C1 segment of cervical spinal cord (tissue), 14 donors: ENCODE data around the gene NCKAP5.

Experiments used
- DNase-seq, 14 donors: peaks; one replicate each; lab custom pipeline; 2025; lab: John Stamatoyannopoulos, UW

NCKAP5 gene

DNA sequence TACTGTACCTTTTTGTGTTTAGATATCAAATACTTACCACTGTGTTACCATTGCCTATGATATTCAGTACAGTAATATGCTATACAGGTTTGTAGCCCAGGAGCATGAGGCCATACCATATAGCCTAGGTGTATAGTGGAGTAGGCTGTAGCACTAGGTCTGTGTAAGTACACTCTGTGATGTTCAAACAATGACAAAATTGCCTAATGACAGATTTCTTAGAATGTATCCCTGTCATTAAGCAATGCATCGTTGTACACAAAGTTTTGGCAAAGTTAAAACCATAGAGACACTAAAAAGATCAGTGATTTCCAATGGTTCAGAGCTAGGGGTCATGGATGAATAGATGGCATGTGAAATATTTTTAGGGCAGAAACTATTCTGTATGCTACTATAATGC, 415.5 kb downstream of the NCKAP5 start:
- DNase-seq = no peak

DNA sequence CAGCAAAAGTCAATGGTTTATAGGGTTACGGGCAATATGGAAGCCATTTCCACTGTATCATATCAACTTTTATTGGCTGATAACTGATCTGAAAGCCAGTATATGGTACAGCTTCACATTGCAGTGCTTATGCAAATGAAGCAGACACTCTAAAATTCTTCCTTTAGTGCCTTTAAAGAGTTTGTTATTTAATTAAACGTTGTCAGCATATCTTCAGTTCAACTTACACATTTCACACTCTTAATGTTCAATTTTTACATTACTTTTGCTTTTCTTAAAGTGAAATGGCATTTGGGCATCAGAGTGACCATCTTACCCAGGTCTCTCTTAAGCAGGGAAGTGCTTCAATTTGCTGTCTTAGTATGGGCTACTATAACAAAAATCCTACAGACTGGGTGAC, 420.1 kb downstream of the NCKAP5 start:
- DNase-seq = no peak

DNA sequence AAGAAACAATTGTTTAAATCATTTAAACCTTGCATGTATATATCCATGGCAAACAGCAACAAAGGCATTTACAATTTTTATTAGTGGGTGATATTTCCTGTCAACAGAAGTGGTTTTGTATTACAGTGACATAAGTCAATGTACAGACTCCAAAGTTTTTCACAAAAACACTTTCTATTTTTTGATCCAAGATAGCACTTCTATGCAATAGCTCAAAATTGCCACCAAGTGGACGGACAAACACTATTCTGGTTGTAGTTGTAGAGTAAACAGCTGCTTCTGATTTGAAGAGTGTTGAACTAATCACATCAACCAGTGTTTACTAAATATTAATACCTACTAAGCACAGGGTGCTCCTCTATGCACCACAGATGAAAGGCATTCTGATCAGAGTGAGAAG, 421.4 kb downstream of the NCKAP5 start:
- DNase-seq = no peak

DNA sequence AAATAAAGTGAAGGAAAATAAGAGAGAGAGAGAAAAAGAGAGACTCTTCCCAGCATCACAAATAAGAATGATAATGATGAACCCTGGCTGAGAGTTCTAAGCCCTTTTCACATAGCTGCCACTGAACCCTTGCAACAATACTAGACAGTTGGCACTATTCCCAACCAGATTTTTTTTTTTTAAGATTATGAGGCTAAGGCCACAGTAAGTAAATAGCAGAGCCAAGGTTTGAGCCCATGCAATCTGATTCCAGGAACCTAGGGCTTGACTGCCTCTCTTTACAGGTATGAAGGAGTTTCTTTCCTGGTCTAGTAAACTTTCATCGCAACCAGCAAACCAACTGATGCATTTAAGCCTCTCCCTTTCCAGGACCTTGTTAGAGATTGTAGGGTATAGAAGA, 424.6 kb downstream of the NCKAP5 start:
- DNase-seq = no peak

DNA sequence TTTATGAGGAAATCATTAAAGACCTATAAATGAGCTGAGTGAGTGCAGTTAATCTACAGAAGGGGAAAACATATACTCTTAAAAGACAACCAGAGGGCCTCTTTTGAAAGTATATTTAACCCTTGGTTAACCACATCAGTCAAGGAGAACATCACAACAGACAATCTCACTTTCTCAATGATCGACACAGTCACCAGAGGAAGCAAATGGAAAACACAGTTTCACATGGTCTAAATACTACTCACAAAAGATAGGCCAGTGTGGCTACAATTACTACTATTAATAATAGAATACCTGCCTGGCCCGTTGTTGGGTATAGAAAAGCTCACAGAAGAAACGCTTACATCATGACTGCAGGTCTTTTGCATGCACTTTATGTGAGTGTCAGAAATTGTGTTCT, 426.2 kb downstream of the NCKAP5 start:
- no peak for DNase-seq

DNA sequence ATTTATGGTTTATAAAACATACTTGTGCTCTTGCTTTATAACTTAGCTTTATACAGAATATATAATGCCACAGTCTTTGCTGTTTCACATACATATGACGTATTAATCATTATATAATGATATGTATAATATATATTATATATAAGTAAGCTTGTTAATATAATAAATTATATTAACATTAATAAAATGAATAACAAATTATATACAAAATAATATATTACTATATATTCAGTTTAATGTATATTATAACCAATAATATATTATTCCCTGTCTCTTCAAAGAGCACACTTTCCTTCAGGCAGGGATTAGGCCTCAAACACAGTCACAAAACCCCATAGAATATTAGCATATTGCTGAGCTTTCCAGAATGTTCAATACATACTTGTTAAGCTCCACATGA, 427.6 kb downstream of the NCKAP5 start:
- DNase-seq = no peak

DNA sequence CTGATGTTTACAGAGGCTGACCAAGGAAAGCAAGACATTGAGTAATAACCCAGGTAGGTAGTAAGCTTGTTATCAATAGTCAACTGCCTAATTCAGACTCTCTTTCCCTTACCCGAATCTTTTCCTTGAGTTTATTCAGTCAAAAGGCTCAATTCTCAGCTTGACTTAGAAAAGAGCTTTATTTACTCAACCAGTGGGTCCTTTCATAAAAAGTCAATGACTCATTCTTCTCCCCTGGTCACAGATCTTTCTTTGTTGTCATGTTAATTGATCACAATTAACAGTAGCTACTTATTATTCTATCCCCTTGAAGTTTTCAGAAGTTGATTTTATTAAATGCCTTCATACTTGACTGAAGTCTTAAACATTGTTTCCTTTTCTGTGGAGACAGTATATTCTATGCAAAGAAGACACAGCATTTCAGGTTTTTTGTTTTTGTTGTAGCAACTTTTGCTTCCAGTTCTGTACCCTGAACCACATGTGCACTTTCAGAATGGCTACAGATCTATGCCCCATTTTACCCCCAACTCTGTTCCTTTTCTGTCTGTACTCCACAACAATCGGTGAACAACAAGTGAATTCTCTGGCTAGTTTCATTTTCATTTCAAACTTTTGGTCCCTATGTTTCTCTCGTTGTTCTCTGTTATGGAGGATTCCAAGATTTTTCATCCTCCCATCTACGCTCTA, 428.3 kb downstream of the NCKAP5 start:
- no peak for DNase-seq

DNA sequence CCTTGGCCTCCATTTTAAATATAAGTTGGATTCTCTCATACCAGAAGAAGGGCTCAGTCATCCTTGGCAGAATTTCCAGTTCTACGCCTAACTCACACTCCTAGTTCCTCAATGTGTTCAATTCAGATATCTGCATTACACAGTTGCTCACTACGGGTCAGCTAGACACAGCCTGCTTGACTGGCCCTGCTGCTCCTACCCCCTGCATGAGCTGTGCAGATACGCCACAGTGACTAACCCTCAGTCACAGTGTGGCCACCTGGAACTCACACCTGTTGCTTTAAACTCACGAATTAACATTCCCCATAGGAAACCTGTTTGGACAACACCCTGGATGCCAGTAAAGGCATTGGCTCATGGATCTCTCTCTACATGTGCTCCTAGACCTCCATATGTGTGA, 429.6 kb downstream of the NCKAP5 start:
- no peak for DNase-seq

DNA sequence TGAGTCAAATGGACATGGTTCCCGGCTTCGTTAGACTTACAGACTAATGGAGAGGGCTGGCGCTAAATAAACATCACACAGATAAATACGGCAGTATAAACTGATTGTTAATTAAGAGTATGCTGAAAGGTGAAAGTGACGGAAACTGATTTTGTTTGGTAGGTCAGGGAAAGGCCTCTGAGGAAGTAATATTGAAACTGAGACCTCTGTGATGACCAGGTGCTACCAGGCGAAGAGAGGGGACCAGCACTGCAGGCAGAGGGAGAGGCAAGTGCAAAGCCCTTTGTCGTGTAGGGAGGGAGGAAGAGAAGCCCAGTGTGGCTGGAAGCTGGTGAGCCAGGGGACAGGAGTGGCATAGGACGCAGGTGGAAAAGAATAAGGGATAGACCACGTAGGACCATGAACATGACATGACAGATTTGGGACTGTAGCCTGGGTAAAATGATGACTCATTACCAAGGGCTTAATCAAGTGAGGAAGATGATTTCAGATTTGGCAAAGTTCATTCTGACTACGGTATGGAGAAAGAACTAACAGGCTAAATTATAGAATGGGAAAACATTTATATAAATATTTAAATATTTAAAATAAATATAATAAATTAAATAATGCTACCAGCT, 433.1 kb downstream of the NCKAP5 start:
- no peak for DNase-seq

DNA sequence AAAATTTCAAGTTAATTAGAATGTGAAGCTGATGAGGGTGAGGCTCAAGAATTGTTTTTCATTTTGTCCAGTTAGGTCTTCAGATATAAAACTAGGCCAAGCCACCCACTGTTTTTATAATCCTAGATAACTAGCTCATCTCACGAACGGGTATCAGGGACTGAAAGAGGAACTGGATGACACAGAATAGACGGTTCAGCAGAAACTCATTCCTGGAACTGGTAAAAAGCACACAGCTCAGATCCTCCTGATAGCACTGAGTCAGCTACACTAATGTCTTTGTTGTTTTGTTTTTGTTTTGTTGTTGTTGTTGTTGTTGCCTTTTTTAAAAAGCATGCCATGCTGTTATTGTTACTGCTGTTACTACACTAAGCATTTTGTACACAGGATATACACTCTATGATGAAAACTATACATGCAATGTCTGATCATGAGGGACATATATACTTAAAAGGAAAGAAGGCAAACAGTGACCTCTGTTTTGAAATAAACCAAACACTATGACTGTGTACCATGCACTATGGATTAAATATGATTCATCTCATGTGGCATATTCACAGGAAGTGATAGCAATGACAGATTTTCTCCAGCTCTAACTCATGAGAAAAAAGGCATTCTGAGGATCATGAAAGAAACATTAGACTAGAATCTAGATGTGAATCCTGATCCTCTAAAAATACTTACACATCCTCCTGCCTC, 437.6 kb downstream of the NCKAP5 start:
- no peak for DNase-seq

DNA sequence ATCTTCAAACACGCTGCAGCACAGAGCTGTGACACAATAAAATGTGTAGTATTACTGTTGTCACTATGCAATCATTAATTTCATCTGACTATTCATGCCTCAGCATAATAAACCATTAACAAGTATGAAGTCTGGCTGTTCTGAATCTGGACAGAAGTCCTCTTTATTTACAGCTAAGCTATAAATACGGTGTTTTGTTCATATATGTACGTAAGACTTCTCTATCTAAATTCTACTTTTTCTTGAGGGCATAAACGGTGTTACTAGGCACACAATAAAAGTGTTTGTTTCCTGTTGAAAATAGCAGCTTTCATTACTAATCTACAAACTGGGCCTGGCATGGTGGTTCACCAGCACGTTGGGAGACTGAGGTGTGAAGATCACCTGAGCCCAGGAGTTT, 443.8 kb downstream of the NCKAP5 start:
- DNase-seq = no peak

DNA sequence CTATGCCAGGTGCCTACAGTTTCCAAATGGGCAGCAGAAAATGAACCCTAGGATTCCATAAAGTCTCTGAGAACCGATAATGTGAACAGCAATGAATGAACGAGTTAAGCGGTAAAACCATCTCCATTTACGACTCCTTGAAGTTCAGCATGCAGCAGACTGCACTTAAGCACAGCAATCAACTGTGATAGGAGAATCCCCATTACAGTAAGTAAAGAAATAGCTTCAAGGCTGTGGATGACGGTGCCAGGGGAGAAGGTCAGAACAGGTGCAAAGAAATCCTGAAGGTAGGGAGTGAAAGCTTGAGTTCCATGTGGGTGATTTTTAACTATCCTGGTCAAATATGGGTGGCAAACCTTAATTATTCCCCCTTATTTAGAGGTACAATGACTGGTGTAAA, 444.4 kb downstream of the NCKAP5 start:
- DNase-seq = no peak

DNA sequence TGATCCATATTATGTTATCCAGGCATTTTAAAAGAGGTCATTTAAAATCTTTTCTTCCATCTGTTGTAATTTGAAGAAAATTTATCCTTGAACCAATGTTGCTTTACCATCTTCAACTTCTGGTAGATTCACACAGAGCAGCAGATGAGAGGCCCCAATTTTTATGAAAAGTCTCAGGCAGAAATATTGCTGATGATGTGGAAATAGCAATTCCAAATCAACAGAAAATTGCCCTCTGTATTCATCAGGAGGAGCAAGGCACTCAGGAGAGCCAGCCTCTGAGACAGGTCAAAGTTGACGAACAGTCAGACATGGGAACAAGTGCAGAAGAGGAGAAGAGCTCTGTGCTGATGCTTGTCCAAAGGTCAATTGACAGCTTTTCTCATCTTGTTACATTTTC, 444.9 kb downstream of the NCKAP5 start:
- DNase-seq = no peak

DNA sequence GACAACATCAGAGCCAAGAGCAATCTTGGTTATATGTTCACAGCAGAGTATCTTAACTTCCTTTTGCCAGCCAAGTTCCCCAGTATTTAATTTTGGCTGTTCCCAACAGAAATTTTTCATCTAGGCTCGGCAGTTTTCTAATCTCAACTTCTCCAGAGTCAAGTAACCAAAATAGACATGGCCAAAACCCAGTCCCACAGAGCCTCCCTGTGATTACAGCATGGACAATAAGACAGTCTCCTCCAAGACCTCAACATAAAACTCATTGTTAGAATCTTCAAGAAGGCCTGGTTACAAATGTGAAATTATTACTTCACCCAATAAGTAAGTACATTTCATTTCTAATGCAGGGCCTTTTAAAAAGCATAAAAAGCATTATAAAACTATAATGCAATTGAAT, 445.7 kb downstream of the NCKAP5 start:
- DNase-seq = no peak

DNA sequence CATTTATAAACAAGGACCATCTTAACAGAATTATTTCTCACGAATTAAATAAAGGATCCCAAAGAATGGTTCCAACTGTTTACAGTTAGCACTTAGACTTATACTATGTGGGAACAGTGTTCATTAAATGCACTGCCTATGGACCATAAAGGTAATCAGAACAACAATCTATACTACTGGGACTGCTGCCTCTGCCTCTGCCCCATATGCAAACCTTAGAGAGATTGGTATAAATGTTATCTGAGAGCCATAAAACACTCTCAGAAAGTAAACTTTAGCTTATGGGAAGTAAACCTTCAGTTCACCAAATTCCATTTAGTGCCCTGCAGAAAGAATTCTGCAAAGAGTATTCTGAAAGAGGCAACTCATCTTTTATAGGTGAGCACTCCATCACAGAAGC, 448.0 kb downstream of the NCKAP5 start:
- DNase-seq = no peak

DNA sequence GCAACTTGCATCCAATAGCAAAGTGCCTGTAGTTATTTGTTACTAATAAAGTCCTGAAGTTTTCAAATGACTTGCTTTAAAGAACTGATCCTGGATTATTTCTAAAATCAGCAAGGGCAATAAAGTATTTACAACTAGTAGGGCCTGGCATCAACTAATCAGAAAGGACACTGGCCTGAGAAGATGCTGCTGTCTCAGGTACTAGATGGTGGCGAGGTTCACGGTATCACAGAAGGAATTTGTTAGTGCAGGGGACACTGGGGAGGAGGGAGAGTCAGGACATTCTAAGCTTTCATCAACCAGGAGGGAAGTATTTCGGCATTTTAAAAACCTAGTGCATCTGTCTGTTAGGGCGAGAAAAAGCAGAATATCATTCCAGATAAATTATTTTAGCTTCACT, 458.1 kb downstream of the NCKAP5 start:
- DNase-seq = no peak

DNA sequence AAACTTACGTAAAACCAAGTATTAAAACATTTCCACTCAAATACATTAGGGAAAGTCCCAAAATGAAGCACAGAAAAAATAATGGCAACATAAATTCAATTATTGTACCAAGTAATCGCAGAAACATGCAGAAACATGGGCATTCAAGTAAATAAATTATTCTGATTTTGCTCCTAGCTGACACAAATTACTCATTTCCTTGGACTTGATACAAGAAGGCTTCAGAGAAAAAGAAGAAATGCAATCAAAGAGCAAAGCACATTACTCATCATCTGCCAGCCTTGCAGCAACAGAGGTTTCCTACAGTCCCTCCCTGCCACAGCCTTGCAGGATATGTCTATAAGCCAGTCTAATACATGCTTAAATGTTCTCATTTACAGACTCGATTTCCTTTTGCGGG, 458.5 kb downstream of the NCKAP5 start:
- DNase-seq = no peak

DNA sequence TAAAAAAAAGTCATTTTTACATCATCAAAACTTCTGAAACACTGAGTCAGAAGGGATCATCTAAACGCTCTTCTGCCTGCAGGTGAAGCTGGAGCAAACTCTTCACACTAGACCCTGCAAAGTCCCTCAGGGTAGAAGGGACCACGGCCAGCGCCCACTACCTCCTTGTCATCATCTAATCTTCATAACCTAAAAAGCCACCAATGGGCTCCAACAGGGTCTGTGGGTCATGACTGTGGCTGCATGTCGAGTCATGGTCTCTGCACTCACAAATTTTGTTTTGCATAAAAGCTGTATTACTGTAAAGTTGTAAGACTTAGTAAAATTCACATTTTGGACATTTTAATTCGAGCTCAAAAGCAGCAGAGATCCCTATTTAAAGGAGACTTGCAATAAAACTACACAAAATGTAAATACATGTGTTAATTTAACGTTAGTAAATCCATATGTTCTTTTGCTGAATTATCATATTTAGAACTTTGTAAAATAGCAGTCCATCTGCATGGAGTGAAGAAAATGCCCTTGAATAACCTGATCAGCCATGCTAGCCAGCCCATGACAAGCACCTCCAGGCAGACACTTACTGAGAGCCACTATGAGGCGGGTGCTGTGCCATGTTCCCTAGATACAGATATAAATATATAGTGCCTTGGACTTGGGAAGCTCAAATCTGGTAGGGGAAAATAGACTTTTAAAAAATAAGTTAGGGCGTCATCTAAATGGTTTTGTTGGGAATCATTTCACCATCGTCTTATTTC, 461.0 kb downstream of the NCKAP5 start:
- no peak for DNase-seq

DNA sequence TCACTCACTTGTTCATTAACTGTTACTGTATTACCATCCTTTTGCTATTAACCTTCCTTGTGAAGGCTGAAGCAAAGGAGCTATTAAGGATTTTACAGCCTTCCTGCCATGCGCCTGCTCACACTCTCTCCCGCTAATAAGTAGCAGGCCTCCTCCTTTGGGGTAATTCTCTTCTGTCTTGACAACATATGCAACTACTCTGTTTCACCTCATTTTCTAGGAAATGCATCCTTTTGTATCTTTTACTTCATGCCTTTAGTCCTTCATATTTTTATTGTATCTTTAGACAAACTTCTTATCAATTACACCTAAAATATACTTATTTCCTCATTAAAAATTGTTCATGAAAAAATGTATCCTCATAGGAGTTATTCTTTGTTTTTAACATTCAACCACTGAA, 463.4 kb downstream of the NCKAP5 start:
- DNase-seq = no peak

DNA sequence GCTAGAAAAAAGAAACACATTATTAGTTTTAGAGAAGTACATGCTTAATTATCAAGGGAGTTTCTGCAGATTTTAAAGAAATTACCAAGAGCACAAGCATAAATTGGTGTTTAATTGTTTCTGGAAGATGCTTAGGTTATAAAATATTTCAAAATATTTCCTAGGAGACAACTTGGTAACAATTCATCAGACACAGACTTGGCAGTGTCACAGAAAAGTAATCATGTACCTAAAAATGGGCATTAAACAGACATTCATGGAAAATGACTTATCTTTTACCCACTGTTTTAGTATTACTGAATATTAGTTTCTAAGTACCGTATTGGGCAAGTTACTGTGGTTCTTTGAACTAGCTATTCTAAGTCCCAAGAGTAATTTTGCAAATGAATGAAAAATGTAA, 469.5 kb downstream of the NCKAP5 start:
- DNase-seq = no peak

DNA sequence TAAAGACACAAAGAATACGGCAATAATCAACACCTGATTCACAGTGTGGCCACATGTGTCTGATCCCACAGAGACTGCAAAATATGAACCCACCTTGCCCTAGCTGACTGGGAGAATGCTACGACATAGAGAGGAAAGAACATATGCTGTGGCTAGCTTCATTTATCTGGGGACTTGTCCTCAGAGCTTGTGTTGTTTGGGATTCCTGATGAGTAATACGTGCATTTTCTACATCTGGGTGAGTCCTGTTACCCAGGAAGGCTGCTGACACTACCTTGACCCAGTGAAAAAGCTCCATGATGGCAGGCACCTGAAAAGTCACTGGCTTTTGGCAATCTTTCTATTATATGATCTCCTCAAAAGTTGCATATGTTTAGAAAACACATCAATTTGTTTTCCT, 470.6 kb downstream of the NCKAP5 start:
- DNase-seq = no peak

DNA sequence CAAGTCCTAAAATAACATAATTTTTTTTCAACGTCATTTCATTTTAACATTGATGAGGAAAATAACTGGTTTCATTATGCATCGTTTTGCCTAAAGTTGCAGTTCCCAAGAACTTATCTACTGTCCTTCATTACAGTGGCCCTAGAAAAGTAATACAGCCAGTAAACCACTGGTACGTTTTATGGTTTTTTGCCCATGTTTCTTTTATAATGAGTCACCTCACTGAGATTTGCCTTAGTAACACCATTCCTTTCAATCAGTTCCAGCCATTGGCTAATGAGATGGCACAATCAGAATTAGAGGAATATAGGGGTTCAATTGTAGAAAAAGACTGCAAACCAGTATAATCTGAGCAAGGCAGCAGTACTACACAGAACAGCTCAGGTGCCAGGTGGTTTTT, 475.7 kb downstream of the NCKAP5 start:
- DNase-seq = no peak

DNA sequence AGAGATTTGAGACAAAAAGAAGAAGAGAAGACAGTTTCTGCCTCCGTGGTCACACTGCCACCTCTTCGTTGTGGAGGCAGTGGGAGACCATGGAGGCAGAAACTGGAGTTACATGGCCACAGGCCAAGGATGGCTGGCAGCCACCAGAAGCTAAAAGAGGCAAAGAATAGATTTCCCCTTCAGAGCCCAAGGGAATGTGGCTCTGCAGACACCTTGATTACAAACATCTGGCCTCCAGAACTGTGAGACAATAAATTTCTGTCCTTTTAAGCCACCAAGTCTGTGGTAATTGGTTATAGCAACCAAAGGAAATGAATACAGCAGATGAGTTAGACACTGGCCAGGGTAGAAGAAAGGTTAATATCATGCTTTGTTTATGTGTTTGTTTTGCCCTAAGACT, 477.9 kb downstream of the NCKAP5 start:
- DNase-seq = no peak
